NB4 (cell line): ENCODE results near the gene FHIT.

Source experiments
- MYC ChIP-seq: IDR thresholded peaks from 2 replicates; pipeline ENCODE4 v1.6.1; 2011; ENCODE audit warnings: low read depth, low read length
- POLR2A ChIP-seq: IDR thresholded peaks from 2 replicates; pipeline ENCODE4 v1.6.1; 2011; ENCODE audit warnings: mild to moderate bottlenecking; ENCODE audit not compliant: insufficient read length; ENCODE audit errors: extremely low read depth
- TF ChIP-seq, protein P1 (sequence below): IDR thresholded peaks from one replicate; pipeline ENCODE4 v1.5.1; 2012; ENCODE audit warnings: low read depth, low read length

DNA sequence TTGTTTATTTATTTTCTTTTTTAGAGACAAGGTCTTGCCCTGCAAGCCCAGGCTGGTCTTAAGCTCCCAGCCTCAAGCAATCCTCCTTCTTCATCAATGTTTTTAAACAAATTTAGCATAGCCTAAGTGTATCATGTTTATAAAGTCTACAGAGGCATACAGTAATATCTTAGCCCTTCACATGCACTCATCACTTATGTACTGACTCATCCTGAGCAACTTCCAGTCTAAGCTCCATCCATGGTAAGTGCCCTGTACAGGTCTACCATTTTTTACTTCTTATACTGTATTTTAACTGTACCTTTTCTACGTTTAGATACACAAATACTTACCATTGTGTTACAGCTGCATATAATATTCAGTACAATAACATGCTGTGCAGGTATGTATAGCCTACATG lies 860.0 kb downstream of the FHIT start:
- TF ChIP-seq, protein P1, sequence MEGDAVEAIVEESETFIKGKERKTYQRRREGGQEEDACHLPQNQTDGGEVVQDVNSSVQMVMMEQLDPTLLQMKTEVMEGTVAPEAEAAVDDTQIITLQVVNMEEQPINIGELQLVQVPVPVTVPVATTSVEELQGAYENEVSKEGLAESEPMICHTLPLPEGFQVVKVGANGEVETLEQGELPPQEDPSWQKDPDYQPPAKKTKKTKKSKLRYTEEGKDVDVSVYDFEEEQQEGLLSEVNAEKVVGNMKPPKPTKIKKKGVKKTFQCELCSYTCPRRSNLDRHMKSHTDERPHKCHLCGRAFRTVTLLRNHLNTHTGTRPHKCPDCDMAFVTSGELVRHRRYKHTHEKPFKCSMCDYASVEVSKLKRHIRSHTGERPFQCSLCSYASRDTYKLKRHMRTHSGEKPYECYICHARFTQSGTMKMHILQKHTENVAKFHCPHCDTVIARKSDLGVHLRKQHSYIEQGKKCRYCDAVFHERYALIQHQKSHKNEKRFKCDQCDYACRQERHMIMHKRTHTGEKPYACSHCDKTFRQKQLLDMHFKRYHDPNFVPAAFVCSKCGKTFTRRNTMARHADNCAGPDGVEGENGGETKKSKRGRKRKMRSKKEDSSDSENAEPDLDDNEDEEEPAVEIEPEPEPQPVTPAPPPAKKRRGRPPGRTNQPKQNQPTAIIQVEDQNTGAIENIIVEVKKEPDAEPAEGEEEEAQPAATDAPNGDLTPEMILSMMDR = no peak
- no peak for TF ChIP-seq POLR2A
- no peak for TF ChIP-seq MYC
